ENCODE measurements around the gene B3GNT9.

Gene B3GNT9

GRCh38 chr16:67188798-67189197 lies 38.0 kb upstream of the B3GNT9 start:
- H3K4me3 ChIP-seq (ENCODE audit: low read depth in 1 of 2, low read length in 1 of 2) = no peak overlapping the region
- no peak overlapping the region for H3K27ac ChIP-seq
- H3K27me3 ChIP-seq = peaks cover 30% of the 10 kb centered on the region
- H3K4me1 ChIP-seq (ENCODE audit: control insufficient read depth in 1 of 2, insufficient read depth in 1 of 2, low read depth in 1 of 2, low read length in 1 of 2) = peaks cover 40 to 42% of the 10 kb centered on the region in 2 experiments
- peaks cover 5% of the 10 kb centered on the region for H3K36me3 ChIP-seq
- no peaks in the 10 kb centered on the region for H3K9me3 ChIP-seq
- no peak for TF ChIP-seq CTCF (IDR thresholded peaks at IDR 0.05)

- Histone ChIP-seq H3K27ac (no peak overlapping the region), H3K4me3 (ENCODE audit: low read depth in 1 of 2, low read length in 1 of 2) (no peak overlapping the region), H3K36me3 (peaks cover 5% of the 10 kb centered on the region), H3K4me1 (ENCODE audit: control insufficient read depth in 1 of 2, insufficient read depth in 1 of 2, low read depth in 1 of 2, low read length in 1 of 2) (peaks cover 39 to 40% of the 10 kb centered on the region in 2 experiments), H3K9me3 (no peaks in the 10 kb centered on the region), H3K27me3 (peaks cover 30% of the 10 kb centered on the region)
- TF ChIP-seq CTCF (IDR thresholded peaks at IDR 0.05) = no peak
Measured at GRCh38 chr16:67188323-67188722, 37.5 kb upstream of the B3GNT9 start.

DNA sequence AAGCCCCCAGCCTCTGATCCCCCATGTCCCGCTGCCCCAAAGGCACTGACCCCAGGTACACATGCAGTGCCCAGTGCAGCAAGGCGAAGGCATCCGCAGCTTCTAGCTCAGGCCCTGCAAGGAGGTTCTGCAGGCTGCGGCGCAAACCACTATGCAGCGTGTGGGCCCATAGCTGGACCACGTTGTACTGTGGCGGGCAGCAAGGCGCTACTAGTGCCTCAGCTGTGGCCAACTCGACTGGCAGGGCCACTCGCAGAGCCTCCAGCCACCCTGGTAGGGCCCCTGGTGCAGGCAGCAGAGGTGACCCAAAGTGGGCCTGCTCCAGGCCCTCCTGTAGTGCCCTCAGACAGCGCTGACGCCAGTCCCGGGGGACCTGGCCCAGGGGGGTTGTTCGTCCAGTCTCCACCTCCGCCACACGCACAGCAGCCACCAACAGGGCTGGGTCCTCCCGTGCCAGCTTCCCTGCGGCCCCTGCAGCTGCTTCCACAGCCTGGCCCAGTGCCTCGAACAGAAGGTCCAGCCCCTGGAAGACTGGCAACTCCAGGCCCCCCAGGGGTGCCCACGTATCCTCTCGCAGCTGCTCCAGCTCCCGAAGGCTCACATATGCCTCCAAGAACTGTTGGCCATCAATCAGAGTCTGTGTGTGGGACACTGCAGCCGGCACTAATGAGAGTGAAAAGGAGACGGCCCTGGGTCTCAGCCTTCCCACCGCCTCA lies 36.5 kb upstream of the B3GNT9 start:
- Histone ChIP-seq H3K27ac (no peak overlapping the region), H3K4me1 (ENCODE audit: control insufficient read depth in 1 of 2, insufficient read depth in 1 of 2, low read depth in 1 of 2, low read length in 1 of 2) (peaks cover 35 to 38% of the 10 kb centered on the region in 2 experiments)
- no peak for TF ChIP-seq CTCF (IDR thresholded peaks at IDR 0.05)

GRCh38 chr16:67186550-67186950 lies 35.8 kb upstream of the B3GNT9 start:
- Histone ChIP-seq H3K36me3 (no peaks in the 10 kb centered on the region), H3K4me1 (ENCODE audit: control insufficient read depth in 1 of 2, insufficient read depth in 1 of 2, low read depth in 1 of 2, low read length in 1 of 2) (peaks cover 29 to 32% of the 10 kb centered on the region in 2 experiments), H3K27me3 (peaks cover 30% of the 10 kb centered on the region), H3K4me3 (ENCODE audit: low read depth in 1 of 2, low read length in 1 of 2) (no peak overlapping the region), H3K9me3 (no peaks in the 10 kb centered on the region), H3K27ac (no peak overlapping the region)
- TF ChIP-seq CTCF (IDR thresholded peaks at IDR 0.05) = no peak

More for the DNA sequence above, 36.5 kb upstream of the B3GNT9 start:
- Histone ChIP-seq H3K4me3 (ENCODE audit: low read depth in 1 of 2, low read length in 1 of 2) (no peak overlapping the region), H3K9me3 (no peaks in the 10 kb centered on the region), H3K36me3 (no peaks in the 10 kb centered on the region), H3K27me3 (peaks cover 30% of the 10 kb centered on the region)

DNA sequence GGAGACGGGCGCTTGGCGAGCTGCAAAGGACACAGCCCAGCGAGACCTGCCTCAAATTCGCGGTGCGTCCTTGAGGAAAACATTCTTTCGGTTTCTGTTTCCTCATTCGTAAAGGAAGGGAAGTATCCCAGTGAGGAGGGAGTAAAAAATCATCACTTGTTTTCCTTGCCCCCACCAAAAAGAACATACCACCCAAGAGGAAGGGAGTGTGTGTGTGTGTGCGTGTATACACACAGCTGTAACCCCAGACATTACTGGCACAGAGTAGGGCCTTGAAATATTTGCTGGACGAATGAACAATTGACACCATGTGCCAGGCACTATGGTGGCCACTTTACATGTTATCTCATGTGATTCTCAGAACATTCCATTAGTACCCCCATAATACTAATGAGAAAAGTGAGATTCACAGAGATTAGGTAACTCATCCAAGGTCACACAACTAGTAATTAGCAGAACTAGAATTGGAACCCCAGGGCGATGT lies 34.9 kb upstream of the B3GNT9 start:
- Histone ChIP-seq H3K4me3 (ENCODE audit: low read depth in 1 of 2, low read length in 1 of 2) (peak overlapping the region; percentile 85 to 100), H3K27me3 (peaks cover 30% of the 10 kb centered on the region), H3K4me1 (ENCODE audit: control insufficient read depth in 1 of 2, insufficient read depth in 1 of 2, low read depth in 1 of 2, low read length in 1 of 2) (peaks cover 26 to 30% of the 10 kb centered on the region in 2 experiments), H3K27ac (peak overlapping the region; percentile 50), H3K36me3 (no peaks in the 10 kb centered on the region), H3K9me3 (no peaks in the 10 kb centered on the region)
- TF ChIP-seq CTCF (IDR thresholded peaks at IDR 0.05) = no peak

Measured in neutrophil (primary cell).